ENCODE results near the gene TMEM250.

DNA sequence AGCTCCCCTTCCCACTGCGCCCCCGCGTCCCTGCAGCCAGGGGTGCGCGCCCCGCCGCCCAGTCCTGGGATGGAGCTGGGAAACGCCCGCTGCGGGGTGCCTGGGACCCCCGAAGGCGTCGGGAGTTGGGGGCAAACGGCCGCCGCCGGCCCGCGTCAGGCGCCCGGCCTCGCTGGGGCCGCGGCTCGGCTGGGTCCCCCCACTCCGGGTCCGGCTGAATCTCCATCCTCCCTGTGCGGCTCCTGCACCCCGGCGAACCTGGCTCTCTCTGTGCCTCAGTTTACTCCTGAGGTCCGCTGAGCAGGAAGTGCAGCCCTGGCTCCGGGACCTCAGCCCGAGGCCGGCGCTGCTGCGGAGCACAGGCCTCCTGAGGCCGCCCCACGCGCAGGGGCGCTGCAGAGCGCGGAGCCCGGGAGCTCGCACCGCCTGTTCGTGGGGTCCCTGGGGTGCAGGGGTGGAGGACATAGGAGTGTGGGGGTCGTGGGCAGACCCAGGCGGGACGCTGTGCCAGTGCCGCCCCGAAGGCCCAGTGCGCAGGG, 13.9 kb upstream of the TMEM250 start:
- TF ChIP-seq, protein P1, sequence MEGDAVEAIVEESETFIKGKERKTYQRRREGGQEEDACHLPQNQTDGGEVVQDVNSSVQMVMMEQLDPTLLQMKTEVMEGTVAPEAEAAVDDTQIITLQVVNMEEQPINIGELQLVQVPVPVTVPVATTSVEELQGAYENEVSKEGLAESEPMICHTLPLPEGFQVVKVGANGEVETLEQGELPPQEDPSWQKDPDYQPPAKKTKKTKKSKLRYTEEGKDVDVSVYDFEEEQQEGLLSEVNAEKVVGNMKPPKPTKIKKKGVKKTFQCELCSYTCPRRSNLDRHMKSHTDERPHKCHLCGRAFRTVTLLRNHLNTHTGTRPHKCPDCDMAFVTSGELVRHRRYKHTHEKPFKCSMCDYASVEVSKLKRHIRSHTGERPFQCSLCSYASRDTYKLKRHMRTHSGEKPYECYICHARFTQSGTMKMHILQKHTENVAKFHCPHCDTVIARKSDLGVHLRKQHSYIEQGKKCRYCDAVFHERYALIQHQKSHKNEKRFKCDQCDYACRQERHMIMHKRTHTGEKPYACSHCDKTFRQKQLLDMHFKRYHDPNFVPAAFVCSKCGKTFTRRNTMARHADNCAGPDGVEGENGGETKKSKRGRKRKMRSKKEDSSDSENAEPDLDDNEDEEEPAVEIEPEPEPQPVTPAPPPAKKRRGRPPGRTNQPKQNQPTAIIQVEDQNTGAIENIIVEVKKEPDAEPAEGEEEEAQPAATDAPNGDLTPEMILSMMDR (IDR thresholded peaks at IDR 0.05; ENCODE audit: low read depth, low read length): no peak
- TF ChIP-seq POLR2A (IDR thresholded peaks at IDR 0.05; ENCODE audit: extremely low read depth, insufficient read length) (no peak), MYC (IDR thresholded peaks at IDR 0.05; ENCODE audit: low read depth, low read length) (no peak)
